Panc1 (cell line): ENCODE results near the gene C10orf143. TPM values are rescaled to one million over a fixed set of nuclear protein-coding genes. Genes with fewer than 3 reads are reported as not detected.

Source experiments
- ATAC-seq: fragments of 200-7000 bp; cut with Tn5 transposase; 2 replicates; pipeline ENCODE4 v1.9.1; 2020; ENCODE audit warnings: mild to moderate bottlenecking, moderate library complexity
- BruUV-seq: library from RNA; stranded (reverse); fragments of 400-500 nt; replicated peaks from 2 replicates; lab custom pipeline; 2021; lab: Mats Ljungman, UMichigan
- CTCF ChIA-PET: fragments of 300-600 bp; sonication (Branson Sonifier 250); formaldehyde crosslinking; loops from one replicate; lab custom pipeline; 2022; ENCODE audit warnings: antibody characterized with exemption; lab: Charles Lee
- POLR2A ChIA-PET: fragments of 300-600 bp; sonication (Branson Sonifier 250); formaldehyde crosslinking; loops from one replicate; lab custom pipeline; 2022; ENCODE audit warnings: antibody characterized with exemption; lab: Charles Lee
- DNase-seq: peaks from one replicate; pipeline ENCODE4 v3.0.0-alpha.2; 2010; ENCODE audit warnings: low read depth, low spot score
- H3K27ac ChIP-seq: 2 replicates; pipeline ENCODE4 v1.5.1; 2011; ENCODE audit warnings: mild to moderate bottlenecking, low read length, inconsistent platforms
- H3K27me3 ChIP-seq: fragments of 200-500 bp; sonication (Bioruptor generic); 2 replicates; pipeline ENCODE4 v1.6.0; 2014; ENCODE audit warnings: low read length, inconsistent platforms; ENCODE audit not compliant: control insufficient read depth, insufficient read depth
- H3K36me3 ChIP-seq: fragments of 200-500 bp; sonication (Bioruptor generic); 2 replicates; pipeline ENCODE4 v1.5.1; 2014; ENCODE audit warnings: inconsistent platforms, mild to moderate bottlenecking, low read length, moderate library complexity; ENCODE audit not compliant: control insufficient read depth, insufficient read depth
- H3K4me1 ChIP-seq: 2 replicates; pipeline ENCODE4 v1.5.1; 2011; ENCODE audit warnings: inconsistent platforms, mild to moderate bottlenecking, low read length, moderate library complexity; ENCODE audit not compliant: control insufficient read depth, insufficient read depth
- H3K4me3 ChIP-seq, 2 experiments: 2 replicates each; pipeline ENCODE4 v1.5.1; 2011 to 2012; ENCODE audit warnings: low read depth in 2 of 2, low read length in 2 of 2, mild to moderate bottlenecking in 2 of 2, inconsistent platforms in 1 of 2, moderate library complexity in 1 of 2
- H3K9me3 ChIP-seq: fragments of 200-500 bp; sonication (Bioruptor generic); 2 replicates; pipeline ENCODE4 v1.5.1; 2014; ENCODE audit warnings: low read depth, mild to moderate bottlenecking, inconsistent platforms, low read length, moderate library complexity; ENCODE audit not compliant: control insufficient read depth, insufficient read depth
- CTCF ChIP-seq: fragments of 450-650 bp; IDR thresholded peaks from 2 replicates; pipeline ENCODE4 v1.5.1; 2017; ENCODE audit warnings: mild to moderate bottlenecking
- POLR2AphosphoS5 ChIP-seq: IDR thresholded peaks from 2 replicates; pipeline ENCODE4 v1.6.1; 2012; ENCODE audit warnings: mild to moderate bottlenecking, low read depth, low read length, moderate library complexity
- REST ChIP-seq, 2 experiments: IDR thresholded peaks; 2 replicates each; pipeline ENCODE4 v1.6.1; 2011 to 2012; ENCODE audit warnings: low read depth in 2 of 2, control low read depth in 1 of 2, low read length in 1 of 2, mild to moderate bottlenecking in 1 of 2, moderate library complexity in 1 of 2; ENCODE audit not compliant: insufficient read depth in 1 of 2
- SIN3A ChIP-seq: IDR thresholded peaks from 2 replicates; pipeline ENCODE4 v1.6.1; 2012; ENCODE audit warnings: low read depth, mild to moderate bottlenecking, low read length, moderate library complexity, borderline replicate concordance; ENCODE audit not compliant: insufficient read depth
- TCF7L2 ChIP-seq: IDR thresholded peaks from 2 replicates; pipeline ENCODE4 v1.6.1; 2011; ENCODE audit warnings: mild to moderate bottlenecking, low read depth, low read length, inconsistent platforms
- in situ Hi-C: cut with HindIII; loops from 2 replicates; pipeline ENCODE4 v1.10.0; 2016; ENCODE audit warnings: low sequenced_read_pairs, low pct_unique_long_range_greater_than_20kb
- intact Hi-C: fragments of 100-400 bp; cut with micrococcal nuclease; formaldehyde crosslinking; loops from one replicate; pipeline ENCODE4 v1.10.0; 2022; ENCODE audit not compliant: unreplicated experiment
- total RNA-seq: library from RNA; stranded (reverse); gene quantifications from one replicate; pipeline ENCODE4 v1.2.1, GENCODE V29; 2021; ENCODE audit not compliant: unreplicated experiment

Gene C10orf143
- total RNA-seq, 1 experiment from 2014 or later: 1.0 TPM

GRCh38 chr10:130028465-130028819 lies 82.2 kb downstream of the C10orf143 start:
- intact Hi-C loops: no loop called here
- no peak overlapping the region for H3K27ac ChIP-seq
- 0 out of 2 replicates have a peak, but pooled peaks have one; percentile 28 for ATAC-seq
- no peak overlapping the region for H3K4me3 ChIP-seq
- no TSS peak for BruUV-seq
- H3K4me1 ChIP-seq: no peaks in the 10 kb centered on the region
- H3K36me3 ChIP-seq: no peaks in the 10 kb centered on the region
- CTCF ChIA-PET: no interaction called here
- POLR2A ChIA-PET: no interaction called here
- no peaks in the 10 kb centered on the region for H3K9me3 ChIP-seq
- H3K27me3 ChIP-seq: no peaks in the 10 kb centered on the region
- in situ Hi-C loops: no loop called here
- DNase-seq: no peak
- TF ChIP-seq CTCF (no peak), POLR2AphosphoS5 (no peak), REST (IDR thresholded peaks at IDR 0.05; ENCODE audit: insufficient read depth in 1 of 2, low read depth in 2 of 2, low read length in 1 of 2) (no peak), TCF7L2 (no peak), SIN3A (no peak)

GRCh38 chr10:130027716-130028464 lies 82.7 kb downstream of the C10orf143 start:
- DNase-seq: no peak
- H3K4me3 ChIP-seq: no peak overlapping the region
- POLR2A ChIA-PET: no interaction called here
- intact Hi-C loops: no loop called here
- BruUV-seq: no TSS peak
- in situ Hi-C loops: no loop called here
- no peaks in the 10 kb centered on the region for H3K27me3 ChIP-seq
- CTCF ChIA-PET: no interaction called here
- H3K9me3 ChIP-seq: no peaks in the 10 kb centered on the region
- no peaks in the 10 kb centered on the region for H3K4me1 ChIP-seq
- TF ChIP-seq TCF7L2 (no peak), POLR2AphosphoS5 (no peak), CTCF (no peak), REST (IDR thresholded peaks at IDR 0.05; ENCODE audit: insufficient read depth in 1 of 2, low read depth in 2 of 2, low read length in 1 of 2) (no peak), SIN3A (no peak)
- ATAC-seq: peak; percentile 34; the same call in 1 of the 2 replicates
- H3K36me3 ChIP-seq: no peaks in the 10 kb centered on the region
- H3K27ac ChIP-seq: no peak overlapping the region
